H1 (cell line): ENCODE results near the gene CHTF8. TPM values are rescaled to one million over a fixed set of nuclear protein-coding genes. Genes with fewer than 3 reads are reported as not detected.

Experiments used
- CTCF ChIA-PET: fragments of 300-600 bp; sonication (Branson Sonifier 250); formaldehyde crosslinking; loops from one replicate; lab custom pipeline; 2021; ENCODE audit not compliant: partially characterized antibody; lab: Charles Lee
- POLR2A ChIA-PET: fragments of 300-600 bp; sonication (Branson Sonifier 250); formaldehyde crosslinking; loops from one replicate; lab custom pipeline; 2021; ENCODE audit warnings: inconsistent platforms; ENCODE audit not compliant: partially characterized antibody; lab: Charles Lee
- DNase-seq, 2 experiments: peaks; one replicate each; pipeline versions ENCODE4 v3.0.0 to v3.0.0-alpha.2; 2010 to 2022; ENCODE audit warnings: low spot score in 2 of 2, low read depth in 1 of 2, mixed read lengths in 1 of 2
- FAIRE-seq: peaks from 2 replicates; lab custom pipeline; 2011; peaks lifted over from hg19 to GRCh38; lab: Jason Lieb, UNC
- H2AFZ ChIP-seq: 2 replicates; pipeline ENCODE4 v1.8.1; 2012; ENCODE audit warnings: low read length, inconsistent platforms
- H2AK5ac ChIP-seq: 2 replicates; pipeline ENCODE4 v1.6.1; 2013; ENCODE audit warnings: low read depth, low read length
- H2BK120ac ChIP-seq: replicated peaks from 2 replicates; pipeline ENCODE3; 2013; ENCODE audit warnings: low read depth, low read length, inconsistent platforms
- H2BK12ac ChIP-seq: 2 replicates; pipeline ENCODE4 v1.6.1; 2013; ENCODE audit warnings: low read depth, low read length
- H2BK15ac ChIP-seq: 2 replicates; pipeline ENCODE4 v1.6.1; 2013; ENCODE audit warnings: low read length
- H2BK20ac ChIP-seq: 2 replicates; pipeline ENCODE4 v1.6.1; 2013; ENCODE audit warnings: low read length
- H2BK5ac ChIP-seq: 2 replicates; pipeline ENCODE4 v1.6.1; 2013; ENCODE audit warnings: low read depth, low read length
- H3K14ac ChIP-seq: 2 replicates; pipeline ENCODE4 v1.6.1; 2013; ENCODE audit warnings: inconsistent platforms; ENCODE audit not compliant: insufficient read length
- H3K18ac ChIP-seq: 2 replicates; pipeline ENCODE4 v1.6.1; 2013; ENCODE audit warnings: low read length; ENCODE audit errors: extremely low read depth
- H3K23ac ChIP-seq: 2 replicates; pipeline ENCODE4 v1.6.1; 2013; ENCODE audit warnings: inconsistent platforms; ENCODE audit not compliant: insufficient read length
- H3K23me2 ChIP-seq: 2 replicates; pipeline ENCODE4 v1.6.1; 2013; ENCODE audit warnings: low read depth, low read length
- H3K27ac ChIP-seq: 2 replicates; pipeline ENCODE4 v1.6.1; 2011; ENCODE audit warnings: low read depth, low read length, inconsistent platforms
- H3K27me3 ChIP-seq, 4 experiments: replicated peaks in 1 of 4; 1 replicate in 1 of 4; 2 replicates in 3 of 4; pipeline versions ENCODE4 v1.6.1 to v1.8.1; 2011 to 2013; ENCODE audit warnings: low read length in 3 of 4, mild to moderate bottlenecking in 3 of 4, inconsistent platforms in 2 of 4, mixed read lengths in 2 of 4, moderate library complexity in 1 of 4; ENCODE audit not compliant: control insufficient read depth in 3 of 4, insufficient read depth in 3 of 4; ENCODE audit errors: extremely low read depth in 1 of 4
- H3K36me3 ChIP-seq, 4 experiments: 2 replicates each; pipeline versions ENCODE4 v1.6.1 to v1.8.1; 2011 to 2013; ENCODE audit warnings: mild to moderate bottlenecking in 4 of 4, low read length in 3 of 4, moderate library complexity in 2 of 4, control low read depth in 1 of 4, inconsistent platforms in 1 of 4; ENCODE audit not compliant: insufficient read depth in 4 of 4, control insufficient read depth in 2 of 4
- H3K4ac ChIP-seq: replicated peaks from 2 replicates; pipeline ENCODE3; 2013; ENCODE audit warnings: low read length, low read depth, mixed read lengths, inconsistent platforms; ENCODE audit not compliant: insufficient read length
- H3K4me1 ChIP-seq, 4 experiments: replicated peaks in 1 of 4; 1 replicate in 1 of 4; 2 replicates in 3 of 4; pipeline versions ENCODE4 v1.6.1 to v1.8.1; 2011 to 2013; ENCODE audit warnings: low read length in 3 of 4, inconsistent platforms in 2 of 4, mixed read lengths in 1 of 4; ENCODE audit not compliant: insufficient read depth in 4 of 4, control insufficient read depth in 3 of 4
- H3K4me2 ChIP-seq, 2 experiments: 2 replicates each; pipeline versions ENCODE4 v1.6.1 to v1.8.1; 2011 to 2013; ENCODE audit warnings: low read depth in 2 of 2, low read length in 2 of 2, control low read depth in 1 of 2, inconsistent platforms in 1 of 2, mild to moderate bottlenecking in 1 of 2; ENCODE audit not compliant: insufficient read depth in 1 of 2
- H3K4me3 ChIP-seq, 4 experiments: fragments of 200-600, 300-600 bp in 1 of 4; sonication (generic), shearing (Covaris generic), sonication (Bioruptor Twin) in 1 of 4; 2 replicates each; pipeline versions ENCODE4 v1.5.1 to v1.8.1; 2011 to 2016; ENCODE audit warnings: low read length in 4 of 4, low read depth in 3 of 4, control low read depth in 2 of 4, inconsistent platforms in 2 of 4, mild to moderate bottlenecking in 2 of 4, mixed read lengths in 1 of 4, moderate library complexity in 1 of 4; ENCODE audit not compliant: insufficient read depth in 2 of 4; ENCODE audit errors: extremely low read depth in 1 of 4
- H3K56ac ChIP-seq: replicated peaks from 2 replicates; pipeline ENCODE3; 2013; ENCODE audit warnings: low read depth, mild to moderate bottlenecking, mixed read lengths, low read length, inconsistent platforms; ENCODE audit not compliant: insufficient read length
- H3K79me1 ChIP-seq: 2 replicates; pipeline ENCODE4 v1.6.1; 2013; ENCODE audit warnings: low read depth, low read length, control low read depth
- H3K79me2 ChIP-seq, 2 experiments: 2 replicates each; pipeline versions ENCODE4 v1.6.1 to v1.8.1; 2012 to 2013; ENCODE audit warnings: low read length in 2 of 2, mild to moderate bottlenecking in 2 of 2, inconsistent platforms in 1 of 2; ENCODE audit not compliant: insufficient read depth in 2 of 2, control insufficient read depth in 1 of 2
- H3K9ac ChIP-seq, 4 experiments: replicated peaks in 1 of 4; 1 replicate in 1 of 4; 2 replicates in 3 of 4; pipeline versions ENCODE4 v1.6.1 to v1.8.1; 2011 to 2013; ENCODE audit warnings: low read depth in 3 of 4, low read length in 3 of 4, control low read depth in 2 of 4, mild to moderate bottlenecking in 2 of 4, moderate library complexity in 2 of 4, inconsistent platforms in 1 of 4; ENCODE audit errors: extremely low read depth in 1 of 4
- H3K9me3 ChIP-seq, 2 experiments: 2 replicates each; pipeline versions ENCODE4 v1.6.1 to v1.8.1; 2012 to 2013; ENCODE audit warnings: mild to moderate bottlenecking in 2 of 2, moderate library complexity in 2 of 2, control low read depth in 1 of 2, inconsistent platforms in 1 of 2, low read depth in 1 of 2, low read length in 1 of 2, mixed read lengths in 1 of 2; ENCODE audit not compliant: insufficient read depth in 2 of 2
- H4K20me1 ChIP-seq, 2 experiments: replicated peaks in 1 of 2; 2 replicates each; pipeline versions ENCODE3 to v1.8.1; 2011 to 2013; ENCODE audit warnings: inconsistent platforms in 2 of 2, low read length in 2 of 2, mild to moderate bottlenecking in 1 of 2; ENCODE audit not compliant: insufficient read depth in 2 of 2, control insufficient read depth in 1 of 2
- H4K5ac ChIP-seq: 2 replicates; pipeline ENCODE4 v1.6.1; 2013; ENCODE audit warnings: low read length, low read depth, mixed read lengths, inconsistent platforms; ENCODE audit not compliant: insufficient read length
- H4K8ac ChIP-seq: 2 replicates; pipeline ENCODE4 v1.8.0; 2013; ENCODE audit warnings: mild to moderate bottlenecking, moderate library complexity, low read length, inconsistent platforms; ENCODE audit not compliant: insufficient read depth; ENCODE audit errors: extremely low read depth
- H4K91ac ChIP-seq: replicated peaks from 2 replicates; pipeline ENCODE3; 2013; ENCODE audit warnings: low read length, mixed read lengths, inconsistent platforms; ENCODE audit not compliant: insufficient read length
- BACH1 ChIP-seq: IDR thresholded peaks from 2 replicates; pipeline ENCODE4 v1.6.1; 2012; ENCODE audit warnings: low read length, improper control_type of control experiment
- CBX8 ChIP-seq: fragments of 300-800, 300-1000 bp; sonication (generic); IDR thresholded peaks from 2 replicates; pipeline ENCODE4 v1.7.1; 2016; ENCODE audit warnings: low read depth, low read length, borderline replicate concordance
- CHD2 ChIP-seq: IDR thresholded peaks from 2 replicates; pipeline ENCODE4 v1.6.1; 2012; ENCODE audit warnings: low read length, improper control_type of control experiment
- GABPA ChIP-seq: IDR thresholded peaks from 2 replicates; pipeline ENCODE4 v1.6.1; 2011; ENCODE audit warnings: mild to moderate bottlenecking, low read length, moderate library complexity, borderline replicate concordance; ENCODE audit not compliant: insufficient read depth
- GTF2F1 ChIP-seq: IDR thresholded peaks from 2 replicates; pipeline ENCODE4 v1.6.1; 2012; ENCODE audit warnings: low read depth, low read length, improper control_type of control experiment, borderline replicate concordance
- NRF1 ChIP-seq: IDR thresholded peaks from 2 replicates; pipeline ENCODE4 v1.6.1; 2011; ENCODE audit warnings: mild to moderate bottlenecking, low read depth, low read length, improper control_type of control experiment
- SAP30 ChIP-seq: fragments of 300-600 bp; sonication (generic); IDR thresholded peaks from 2 replicates; pipeline ENCODE4 v1.7.1; 2012; ENCODE audit warnings: low read length, moderate library complexity, mild to moderate bottlenecking, inconsistent platforms; ENCODE audit not compliant: insufficient read depth, insufficient replicate concordance
- SP1 ChIP-seq: IDR thresholded peaks from 2 replicates; pipeline ENCODE4 v1.6.1; 2011; ENCODE audit warnings: low read depth, low read length
- SUZ12 ChIP-seq: fragments of 200-600 bp; sonication (generic); IDR thresholded peaks from 2 replicates; pipeline ENCODE4 v1.6.1; 2012; ENCODE audit warnings: mild to moderate bottlenecking, inconsistent platforms, low read length, moderate library complexity, mixed read lengths
- TEAD4 ChIP-seq: IDR thresholded peaks from 2 replicates; pipeline ENCODE4 v1.6.1; 2012; ENCODE audit warnings: low read depth, low read length, inconsistent platforms, mixed read lengths
- WGBS, 2 experiments: shearing (Covaris generic) in 1 of 2; methylation state at CpG; one replicate each; pipeline versions ENCODE4 v1.1.6 to v1.1.7; 2013 to 2015; ENCODE audit warnings: low lambda C conversion rate in 2 of 2, mixed read lengths in 2 of 2, inconsistent platforms in 1 of 2, low coverage in 1 of 2, missing lambda C conversion rate in 1 of 2; ENCODE audit not compliant: insufficient replicate concordance in 2 of 2, insufficient coverage in 1 of 2, insufficient read length in 1 of 2; ENCODE audit errors: extremely low coverage in 1 of 2, missing lambda C conversion rate in 1 of 2; 5-methylcytosine and 5-hydroxymethylcytosine counted together
- polyA plus RNA-seq, 7 experiments: library from polyadenylated mRNA; depleted of rRNA in 3 of 7; stranded (reverse) in 5 of 7; unstranded in 2 of 7; fragments of >200 nt in 5 of 7; fragments of 200-250 nt in 2 of 7; gene quantifications; 1 replicate in 5 of 7; 2 replicates in 1 of 7; 4 replicates in 1 of 7; pipeline versions ENCODE4 v1.2.1 to v1.2.3, GENCODE V29; 2011 to 2013; ENCODE audit warnings: missing spikeins in 2 of 7, mixed read lengths in 2 of 7
- total RNA-seq: library from RNA; stranded (reverse); fragmentation: NEBNext Ultra II Directional; extraction: Animal tissue kit (Norgen Biotek cat#: 25700); gene quantifications from 2 replicates; pipeline ENCODE4 v1.2.1, GENCODE V29; 2021
- TF ChIP-seq, protein P1 (sequence below), 3 experiments: IDR thresholded peaks; 1 replicate in 2 of 3; 2 replicates in 1 of 3; pipeline versions ENCODE4 v1.5.1 to v1.6.1; 2011; ENCODE audit warnings: low read length in 3 of 3, mild to moderate bottlenecking in 3 of 3, inconsistent platforms in 2 of 3, low read depth in 1 of 3, moderate library complexity in 1 of 3; ENCODE audit not compliant: insufficient read depth in 1 of 3; ENCODE audit errors: control extremely low read depth in 1 of 3
- TF ChIP-seq, protein P2 (sequence below): IDR thresholded peaks from 2 replicates; pipeline ENCODE4 v1.6.1; 2012; ENCODE audit warnings: inconsistent platforms

CHTF8 gene
- total and polyA plus RNA-seq, 2 of the 8 experiments (the other 6 are each of a cell fraction or from before 2014, with no cell fraction given), result 114 to 138 TPM

DNA sequence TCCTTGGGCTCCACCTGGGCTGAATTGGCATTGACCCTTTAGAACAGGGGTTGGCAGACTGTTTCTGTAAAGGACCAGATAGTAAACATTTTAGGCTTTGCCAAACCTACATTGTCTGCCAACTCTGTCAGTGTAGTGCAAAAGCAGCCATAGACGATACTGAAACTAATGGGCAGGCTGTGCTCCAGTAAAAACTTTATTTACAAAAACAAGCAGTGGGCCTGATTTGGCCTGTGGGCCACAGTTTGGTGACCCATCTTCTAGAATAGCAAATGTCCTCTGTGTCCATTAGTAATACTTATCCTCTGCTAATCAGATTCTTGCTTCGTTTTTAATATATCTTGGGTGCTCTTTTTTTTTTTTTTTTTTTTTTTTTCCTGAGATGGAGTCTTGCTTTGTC, 6.2 kb upstream of the CHTF8 start:
- no peak overlapping the region for H3K4ac ChIP-seq
- no peak overlapping the region for H4K5ac ChIP-seq
- H4K8ac ChIP-seq, result no peak overlapping the region
- H3K36me3 ChIP-seq, result peaks cover 27 to 74% (median 58%) of the 10 kb centered on the region in 4 experiments
- H3K4me3 ChIP-seq, result no peak overlapping the region
- H3K27ac ChIP-seq, result no peak overlapping the region
- no peaks in the 10 kb centered on the region for H3K27me3 ChIP-seq
- no peaks in the 10 kb centered on the region for H3K23me2 ChIP-seq
- no peak overlapping the region for H3K4me2 ChIP-seq
- H4K91ac ChIP-seq, result no peak overlapping the region
- H3K56ac ChIP-seq, result no peak overlapping the region
- H3K4me1 ChIP-seq, result peaks cover 0 to 5% (median 2%) of the 10 kb centered on the region in 4 experiments; a peak in 5 of 7 replicates
- peaks cover 12 to 46% of the 10 kb centered on the region in 2 experiments for H3K79me2 ChIP-seq
- H2BK20ac ChIP-seq, result no peak overlapping the region
- FAIRE-seq, result no peak
- no peak overlapping the region for H3K14ac ChIP-seq
- H3K9ac ChIP-seq, result no peak overlapping the region
- no peaks in the 10 kb centered on the region for H3K9me3 ChIP-seq
- no peak overlapping the region for H2AFZ ChIP-seq
- H2BK120ac ChIP-seq, result no peak overlapping the region
- peaks cover 8 to 10% of the 10 kb centered on the region in 2 experiments for H4K20me1 ChIP-seq
- H3K18ac ChIP-seq, result no peak overlapping the region
- ChIA-PET CTCF (interaction anchor here (1.5 kb wide), 1 partner anchor 26 kb away, joined by 4 read pairs; no protein-coding TSS in a partner anchor), POLR2A (no interaction called here)
- H2BK15ac ChIP-seq, result no peak overlapping the region
- no peak overlapping the region for H2BK12ac ChIP-seq
- H3K23ac ChIP-seq, result no peak overlapping the region
- WGBS, 2 experiments, result 90% methylated on average over 2 of the region's 2 CpGs; no CpG with 5 or more reads in 1 of the 2 experiments
- H2BK5ac ChIP-seq, result no peak overlapping the region
- H3K79me1 ChIP-seq, result no peaks in the 10 kb centered on the region; the same call in 1 of the 2 replicates
- no peak for DNase-seq
- H2AK5ac ChIP-seq, result no peak overlapping the region
- no peak for TF ChIP-seq CHD2
- TF ChIP-seq, protein P1, sequence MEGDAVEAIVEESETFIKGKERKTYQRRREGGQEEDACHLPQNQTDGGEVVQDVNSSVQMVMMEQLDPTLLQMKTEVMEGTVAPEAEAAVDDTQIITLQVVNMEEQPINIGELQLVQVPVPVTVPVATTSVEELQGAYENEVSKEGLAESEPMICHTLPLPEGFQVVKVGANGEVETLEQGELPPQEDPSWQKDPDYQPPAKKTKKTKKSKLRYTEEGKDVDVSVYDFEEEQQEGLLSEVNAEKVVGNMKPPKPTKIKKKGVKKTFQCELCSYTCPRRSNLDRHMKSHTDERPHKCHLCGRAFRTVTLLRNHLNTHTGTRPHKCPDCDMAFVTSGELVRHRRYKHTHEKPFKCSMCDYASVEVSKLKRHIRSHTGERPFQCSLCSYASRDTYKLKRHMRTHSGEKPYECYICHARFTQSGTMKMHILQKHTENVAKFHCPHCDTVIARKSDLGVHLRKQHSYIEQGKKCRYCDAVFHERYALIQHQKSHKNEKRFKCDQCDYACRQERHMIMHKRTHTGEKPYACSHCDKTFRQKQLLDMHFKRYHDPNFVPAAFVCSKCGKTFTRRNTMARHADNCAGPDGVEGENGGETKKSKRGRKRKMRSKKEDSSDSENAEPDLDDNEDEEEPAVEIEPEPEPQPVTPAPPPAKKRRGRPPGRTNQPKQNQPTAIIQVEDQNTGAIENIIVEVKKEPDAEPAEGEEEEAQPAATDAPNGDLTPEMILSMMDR (IDR thresholded peaks at IDR 0.05; ENCODE audit: control extremely low read depth in 1 of 3, insufficient read depth in 1 of 3, low read depth in 1 of 3, low read length in 3 of 3), result no peak
- no peak for TF ChIP-seq SP1
- no peak for TF ChIP-seq TEAD4
- TF ChIP-seq SAP30, result no peak
- TF ChIP-seq, protein P2, sequence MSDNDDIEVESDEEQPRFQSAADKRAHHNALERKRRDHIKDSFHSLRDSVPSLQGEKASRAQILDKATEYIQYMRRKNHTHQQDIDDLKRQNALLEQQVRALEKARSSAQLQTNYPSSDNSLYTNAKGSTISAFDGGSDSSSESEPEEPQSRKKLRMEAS, result no peak
- no peak for TF ChIP-seq BACH1
- TF ChIP-seq SUZ12, result no peak
- no peak for TF ChIP-seq CBX8
- no peak for TF ChIP-seq GTF2F1
- TF ChIP-seq NRF1, result no peak
- TF ChIP-seq GABPA, result no peak
